OCI-LY1 (cell line): ENCODE results near the gene GON4L.
"Not testable (repeated sequence)": the region's sequence is repeated elsewhere in the genome, so short reads cannot be mapped to it uniquely, and the experiment has no call there.

Experiments used
- H2AFZ ChIP-seq: fragments of 200-600 bp; sonication (generic), shearing (Covaris generic); 2 replicates; pipeline ENCODE4 v1.6.0; 2014; ENCODE audit warnings: antibody characterized with exemption, mild to moderate bottlenecking, low read length
- H3F3A ChIP-seq: fragments of 200-600 bp; sonication (generic), shearing (Covaris generic); 2 replicates; pipeline ENCODE4 v1.6.0; 2014; ENCODE audit warnings: mild to moderate bottlenecking, antibody characterized with exemption, low read length, moderate library complexity; ENCODE audit not compliant: insufficient read depth
- H3K27ac ChIP-seq: fragments of 200-600 bp; sonication (generic); 2 replicates; pipeline ENCODE4 v1.5.1; 2014; ENCODE audit warnings: low read length, mixed run types, mild to moderate bottlenecking, low read depth; ENCODE audit not compliant: poor library complexity, severe bottlenecking
- H3K27me3 ChIP-seq: fragments of 200-600 bp; sonication (generic); 2 replicates; pipeline ENCODE4 v1.6.0; 2014; ENCODE audit warnings: antibody characterized with exemption, mild to moderate bottlenecking, low read length, moderate library complexity; ENCODE audit not compliant: insufficient read depth
- H3K36me3 ChIP-seq: fragments of 200-600 bp; sonication (generic); 2 replicates; pipeline ENCODE4 v1.6.1; 2014; ENCODE audit warnings: mild to moderate bottlenecking, antibody characterized with exemption, low read length, moderate library complexity, mixed read lengths; ENCODE audit not compliant: insufficient read depth
- H3K4me1 ChIP-seq: fragments of 200-600 bp; sonication (generic); 2 replicates; pipeline ENCODE4 v1.5.1; 2014; ENCODE audit warnings: mild to moderate bottlenecking, low read length, moderate library complexity; ENCODE audit not compliant: insufficient read depth, severe bottlenecking
- H3K4me2 ChIP-seq: fragments of 200-600 bp; sonication (generic), shearing (Covaris generic); 2 replicates; pipeline ENCODE4 v1.6.1; 2014; ENCODE audit warnings: low read length
- H3K4me3 ChIP-seq: fragments of 200-600 bp; sonication (generic); 2 replicates; pipeline ENCODE4 v1.5.1; 2014; ENCODE audit warnings: low read length, low read depth, mild to moderate bottlenecking, mixed read lengths; ENCODE audit not compliant: poor library complexity, severe bottlenecking
- H3K79me2 ChIP-seq: fragments of 200-600 bp; shearing (Covaris generic); 2 replicates; pipeline ENCODE4 v1.6.1; 2016; ENCODE audit warnings: mixed run types, low read length, mixed read lengths; ENCODE audit not compliant: insufficient read depth
- H3K9ac ChIP-seq: fragments of 200-600 bp; sonication (generic), shearing (Covaris generic); 2 replicates; pipeline ENCODE4 v1.6.1; 2014; ENCODE audit warnings: mild to moderate bottlenecking, low read length, mixed read lengths
- H3K9me2 ChIP-seq: fragments of 200-600 bp; sonication (generic), shearing (Covaris generic); 2 replicates; pipeline ENCODE4 v1.6.1; 2014; ENCODE audit warnings: low read depth, mild to moderate bottlenecking, low read length, mixed read lengths
- H3K9me3 ChIP-seq: fragments of 200-600 bp; shearing (Covaris generic); 2 replicates; pipeline ENCODE4 v1.6.1; 2014; ENCODE audit warnings: low read length, mixed read lengths
- H4K20me1 ChIP-seq: fragments of 200-600 bp; sonication (generic), shearing (Covaris generic); 2 replicates; pipeline ENCODE4 v1.6.0; 2016; ENCODE audit warnings: mild to moderate bottlenecking, low read length; ENCODE audit not compliant: insufficient read depth
- CTCF ChIP-seq: fragments of 200-600 bp; sonication (generic), shearing (Covaris generic); IDR thresholded peaks from 2 replicates; pipeline ENCODE4 v1.5.1; 2017; ENCODE audit warnings: mild to moderate bottlenecking, antibody characterized with exemption, low read length, moderate library complexity, mixed read lengths
- EZH2 ChIP-seq: fragments of 200-600 bp; sonication (generic), shearing (Covaris generic); IDR thresholded peaks from 2 replicates; pipeline ENCODE4 v1.8.0; 2017; ENCODE audit warnings: borderline replicate concordance, mixed run types, mild to moderate bottlenecking, antibody characterized with exemption, low read length, moderate library complexity, mixed read lengths

GON4L gene

GRCh38 chr1:155776414-155776813 lies 80.6 kb downstream of the GON4L start:
- no peaks in the 10 kb centered on the region for H3F3A ChIP-seq
- H3K4me2 ChIP-seq = no peak overlapping the region

GRCh38 chr1:155773221-155773620 lies 83.8 kb downstream of the GON4L start:
- no peak overlapping the region for H3K4me3 ChIP-seq
- H3K27ac ChIP-seq = no peak overlapping the region
- no peaks in the 10 kb centered on the region for H3K4me1 ChIP-seq
- H3F3A ChIP-seq = no peaks in the 10 kb centered on the region
- no peak overlapping the region for H3K4me2 ChIP-seq
- no peaks in the 10 kb centered on the region for H3K79me2 ChIP-seq
- H2AFZ ChIP-seq = no peak overlapping the region
- H3K9me3 ChIP-seq = no peaks in the 10 kb centered on the region
- H3K9me2 ChIP-seq = no peaks in the 10 kb centered on the region
- no peak overlapping the region for H3K9ac ChIP-seq
- no peaks in the 10 kb centered on the region for H3K27me3 ChIP-seq
- no peak for TF ChIP-seq CTCF
- H4K20me1 ChIP-seq = no peaks in the 10 kb centered on the region
- H3K36me3 ChIP-seq = peaks cover 87% of the 10 kb centered on the region

More at GRCh38 chr1:155776414-155776813, 80.6 kb downstream of the GON4L start:
- Histone ChIP-seq H3K27ac (no peak overlapping the region), H4K20me1 (no peaks in the 10 kb centered on the region), H3K9me2 (no peaks in the 10 kb centered on the region), H3K9ac (no peak overlapping the region), H2AFZ (no peak overlapping the region), H3K79me2 (no peaks in the 10 kb centered on the region), H3K36me3 (peaks cover 64% of the 10 kb centered on the region), H3K4me1 (no peaks in the 10 kb centered on the region), H3K27me3 (no peaks in the 10 kb centered on the region), H3K4me3 (no peak overlapping the region), H3K9me3 (no peaks in the 10 kb centered on the region)
- TF ChIP-seq EZH2 (no peak), CTCF (no peak)

GRCh38 chr1:155769257-155769656 lies 87.8 kb downstream of the GON4L start:
- H3K4me1 ChIP-seq = no peaks in the 10 kb centered on the region
- no peaks in the 10 kb centered on the region for H3K9me3 ChIP-seq
- H3K36me3 ChIP-seq = peaks cover 76% of the 10 kb centered on the region
- H3K4me3 ChIP-seq = no peak overlapping the region
- H3K79me2 ChIP-seq = no peaks in the 10 kb centered on the region
- H3K27me3 ChIP-seq = no peaks in the 10 kb centered on the region
- no peaks in the 10 kb centered on the region for H3K9me2 ChIP-seq
- no peaks in the 10 kb centered on the region for H3F3A ChIP-seq
- H3K4me2 ChIP-seq = no peak overlapping the region
- no peaks in the 10 kb centered on the region for H4K20me1 ChIP-seq
- H2AFZ ChIP-seq = no peak overlapping the region
- H3K9ac ChIP-seq = no peak overlapping the region
- no peak for TF ChIP-seq CTCF
- TF ChIP-seq EZH2 = no peak
- H3K27ac ChIP-seq = no peak overlapping the region

- not testable (repeated sequence) for H3K4me2 ChIP-seq, H4K20me1 ChIP-seq
- peaks cover 76% of the 10 kb centered on the region for H3K36me3 ChIP-seq
Measured at GRCh38 chr1:155767399-155767989, 89.5 kb downstream of the GON4L start.

GRCh38 chr1:155763989-155764388 lies 93.0 kb downstream of the GON4L start:
- H3K27me3 ChIP-seq, H3K9me2 ChIP-seq, H3K79me2 ChIP-seq, H3F3A ChIP-seq, H2AFZ ChIP-seq, H3K4me2 ChIP-seq, H3K9me3 ChIP-seq, H3K4me3 ChIP-seq, H3K27ac ChIP-seq, H3K9ac ChIP-seq, H4K20me1 ChIP-seq: not testable (repeated sequence)
- H3K36me3 ChIP-seq = peaks cover 73% of the 10 kb centered on the region
- peaks cover 11% of the 10 kb centered on the region for H3K4me1 ChIP-seq

More at GRCh38 chr1:155767399-155767989, 89.5 kb downstream of the GON4L start:
- not testable (repeated sequence) for H3K9me3 ChIP-seq, H3K9ac ChIP-seq, H2AFZ ChIP-seq, H3K4me1 ChIP-seq, H3K9me2 ChIP-seq, H3K4me3 ChIP-seq, H3K27ac ChIP-seq, H3F3A ChIP-seq, H3K27me3 ChIP-seq, H3K79me2 ChIP-seq
